Measurements from ENCODE around the gene KCNQ2. TPM values are rescaled to one million over a fixed set of nuclear protein-coding genes. Genes with fewer than 3 reads are reported as not detected.

KCNQ2 gene
- total and polyA plus RNA-seq, 4 donors = not detected

GRCh38 chr20:63403403-63404105 is 68.9 kb downstream of the KCNQ2 start:
- peaks cover 0 to 3% (median 0%) of the 10 kb centered on the region in 4 donors for H3K27me3 ChIP-seq (ENCODE audit: control insufficient read depth in 4 of 4, insufficient read depth in 4 of 4, low read length in 3 of 4)
- H3K4me1 ChIP-seq (ENCODE audit: control insufficient read depth in 4 of 4, insufficient read depth in 4 of 4, low read length in 3 of 4) = no peaks in the 10 kb centered on the region
- TF ChIP-seq, protein P1, sequence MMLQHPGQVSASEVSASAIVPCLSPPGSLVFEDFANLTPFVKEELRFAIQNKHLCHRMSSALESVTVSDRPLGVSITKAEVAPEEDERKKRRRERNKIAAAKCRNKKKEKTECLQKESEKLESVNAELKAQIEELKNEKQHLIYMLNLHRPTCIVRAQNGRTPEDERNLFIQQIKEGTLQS (IDR thresholded peaks at IDR 0.05) = no peak
- TF ChIP-seq GABPA (IDR thresholded peaks at IDR 0.05 in 1 of 2, conservative IDR thresholded peaks at IDR 0.05 in 1 of 2) (no peak), FOXA2 (IDR thresholded peaks at IDR 0.05) (no peak), HNF4A (conservative IDR thresholded peaks at IDR 0.05) (no peak), SP1 (IDR thresholded peaks at IDR 0.05) (no peak), EGR1 (IDR thresholded peaks at IDR 0.05; ENCODE audit: low read depth in 2 of 2) (no peak)
- H3K4me3 ChIP-seq (ENCODE audit: low read depth in 1 of 3, low read length in 3 of 3) = no peak overlapping the region
- H3K9ac ChIP-seq (ENCODE audit: low read depth in 1 of 2, low read length in 2 of 2) = no peak overlapping the region
- 78% methylated on average over 19 of the region's 19 CpGs for WGBS
- no peaks in the 10 kb centered on the region for H3K9me3 ChIP-seq (ENCODE audit: control insufficient read depth in 4 of 4, low read length in 3 of 4)
- DNase-seq (ENCODE audit: low spot score) = no peak
- no peak overlapping the region for H3K27ac ChIP-seq (ENCODE audit: low read depth in 1 of 2, low read length in 2 of 2)
- no peaks in the 10 kb centered on the region for H3K36me3 ChIP-seq (ENCODE audit: control insufficient read depth in 4 of 4, insufficient read depth in 3 of 4, low read depth in 1 of 4, low read length in 3 of 4)

GRCh38 chr20:63402860-63403220 is 69.6 kb downstream of the KCNQ2 start:
- no peak for DNase-seq (ENCODE audit: low spot score)
- H3K9me3 ChIP-seq (ENCODE audit: control insufficient read depth in 4 of 4, low read length in 3 of 4) = no peaks in the 10 kb centered on the region
- peaks cover 0 to 3% (median 0%) of the 10 kb centered on the region in 4 donors for H3K27me3 ChIP-seq (ENCODE audit: control insufficient read depth in 4 of 4, insufficient read depth in 4 of 4, low read length in 3 of 4)
- WGBS = 49% methylated on average over 9 of the region's 9 CpGs
- no peaks in the 10 kb centered on the region for H3K4me1 ChIP-seq (ENCODE audit: control insufficient read depth in 4 of 4, insufficient read depth in 4 of 4, low read length in 3 of 4)
- TF ChIP-seq TAF1 (conservative IDR thresholded peaks at IDR 0.05) (no peak), FOXA2 (IDR thresholded peaks at IDR 0.05) (no peak), HNF4G (IDR thresholded peaks at IDR 0.05) (no peak), SP1 (IDR thresholded peaks at IDR 0.05) (no peak), RAD21 (IDR thresholded peaks at IDR 0.05) (no peak), FOXA1 (IDR thresholded peaks at IDR 0.05) (no peak), GABPA (IDR thresholded peaks at IDR 0.05 in 1 of 2, conservative IDR thresholded peaks at IDR 0.05 in 1 of 2) (no peak)
- TF ChIP-seq, protein P2, sequence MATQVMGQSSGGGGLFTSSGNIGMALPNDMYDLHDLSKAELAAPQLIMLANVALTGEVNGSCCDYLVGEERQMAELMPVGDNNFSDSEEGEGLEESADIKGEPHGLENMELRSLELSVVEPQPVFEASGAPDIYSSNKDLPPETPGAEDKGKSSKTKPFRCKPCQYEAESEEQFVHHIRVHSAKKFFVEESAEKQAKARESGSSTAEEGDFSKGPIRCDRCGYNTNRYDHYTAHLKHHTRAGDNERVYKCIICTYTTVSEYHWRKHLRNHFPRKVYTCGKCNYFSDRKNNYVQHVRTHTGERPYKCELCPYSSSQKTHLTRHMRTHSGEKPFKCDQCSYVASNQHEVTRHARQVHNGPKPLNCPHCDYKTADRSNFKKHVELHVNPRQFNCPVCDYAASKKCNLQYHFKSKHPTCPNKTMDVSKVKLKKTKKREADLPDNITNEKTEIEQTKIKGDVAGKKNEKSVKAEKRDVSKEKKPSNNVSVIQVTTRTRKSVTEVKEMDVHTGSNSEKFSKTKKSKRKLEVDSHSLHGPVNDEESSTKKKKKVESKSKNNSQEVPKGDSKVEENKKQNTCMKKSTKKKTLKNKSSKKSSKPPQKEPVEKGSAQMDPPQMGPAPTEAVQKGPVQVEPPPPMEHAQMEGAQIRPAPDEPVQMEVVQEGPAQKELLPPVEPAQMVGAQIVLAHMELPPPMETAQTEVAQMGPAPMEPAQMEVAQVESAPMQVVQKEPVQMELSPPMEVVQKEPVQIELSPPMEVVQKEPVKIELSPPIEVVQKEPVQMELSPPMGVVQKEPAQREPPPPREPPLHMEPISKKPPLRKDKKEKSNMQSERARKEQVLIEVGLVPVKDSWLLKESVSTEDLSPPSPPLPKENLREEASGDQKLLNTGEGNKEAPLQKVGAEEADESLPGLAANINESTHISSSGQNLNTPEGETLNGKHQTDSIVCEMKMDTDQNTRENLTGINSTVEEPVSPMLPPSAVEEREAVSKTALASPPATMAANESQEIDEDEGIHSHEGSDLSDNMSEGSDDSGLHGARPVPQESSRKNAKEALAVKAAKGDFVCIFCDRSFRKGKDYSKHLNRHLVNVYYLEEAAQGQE (IDR thresholded peaks at IDR 0.05) = no peak
- H3K9ac ChIP-seq (ENCODE audit: low read depth in 1 of 2, low read length in 2 of 2) = no peak overlapping the region
- H3K27ac ChIP-seq (ENCODE audit: low read depth in 1 of 2, low read length in 2 of 2) = no peak overlapping the region
- no peak overlapping the region for H3K4me3 ChIP-seq (ENCODE audit: low read depth in 1 of 3, low read length in 3 of 3)
- no peaks in the 10 kb centered on the region for H3K36me3 ChIP-seq (ENCODE audit: control insufficient read depth in 4 of 4, insufficient read depth in 3 of 4, low read depth in 1 of 4, low read length in 3 of 4)

GRCh38 chr20:63402181-63402859 is 70.1 kb downstream of the KCNQ2 start:
- DNase-seq (ENCODE audit: low spot score) = no peak
- H3K9me3 ChIP-seq (ENCODE audit: control insufficient read depth in 4 of 4, low read length in 3 of 4) = no peaks in the 10 kb centered on the region
- H3K36me3 ChIP-seq (ENCODE audit: control insufficient read depth in 4 of 4, insufficient read depth in 3 of 4, low read depth in 1 of 4, low read length in 3 of 4) = no peaks in the 10 kb centered on the region
- H3K27ac ChIP-seq (ENCODE audit: low read depth in 1 of 2, low read length in 2 of 2) = no peak overlapping the region
- H3K4me3 ChIP-seq (ENCODE audit: low read depth in 1 of 3, low read length in 3 of 3) = no peak overlapping the region
- 54% methylated on average over 24 of the region's 24 CpGs for WGBS
- peaks cover 0 to 3% (median 0%) of the 10 kb centered on the region in 4 donors for H3K27me3 ChIP-seq (ENCODE audit: control insufficient read depth in 4 of 4, insufficient read depth in 4 of 4, low read length in 3 of 4)
- no peaks in the 10 kb centered on the region for H3K4me1 ChIP-seq (ENCODE audit: control insufficient read depth in 4 of 4, insufficient read depth in 4 of 4, low read length in 3 of 4)
- no peak overlapping the region for H3K9ac ChIP-seq (ENCODE audit: low read depth in 1 of 2, low read length in 2 of 2)
- TF ChIP-seq RXRA (IDR thresholded peaks at IDR 0.05) (no peak), MAX (IDR thresholded peaks at IDR 0.05) (no peak), HNF4G (IDR thresholded peaks at IDR 0.05) (no peak), SP1 (IDR thresholded peaks at IDR 0.05) (no peak), CTCF (IDR thresholded peaks at IDR 0.05; ENCODE audit: low read depth, low read length, missing input control) (no peak), NR2F2 (IDR thresholded peaks at IDR 0.05) (no peak), RAD21 (IDR thresholded peaks at IDR 0.05) (no peak), FOXA2 (IDR thresholded peaks at IDR 0.05) (no peak), JUND (IDR thresholded peaks at IDR 0.05) (no peak), FOXA1 (IDR thresholded peaks at IDR 0.05) (no peak), EGR1 (IDR thresholded peaks at IDR 0.05; ENCODE audit: low read depth in 2 of 2) (no peak)
- TF ChIP-seq, protein P3, sequence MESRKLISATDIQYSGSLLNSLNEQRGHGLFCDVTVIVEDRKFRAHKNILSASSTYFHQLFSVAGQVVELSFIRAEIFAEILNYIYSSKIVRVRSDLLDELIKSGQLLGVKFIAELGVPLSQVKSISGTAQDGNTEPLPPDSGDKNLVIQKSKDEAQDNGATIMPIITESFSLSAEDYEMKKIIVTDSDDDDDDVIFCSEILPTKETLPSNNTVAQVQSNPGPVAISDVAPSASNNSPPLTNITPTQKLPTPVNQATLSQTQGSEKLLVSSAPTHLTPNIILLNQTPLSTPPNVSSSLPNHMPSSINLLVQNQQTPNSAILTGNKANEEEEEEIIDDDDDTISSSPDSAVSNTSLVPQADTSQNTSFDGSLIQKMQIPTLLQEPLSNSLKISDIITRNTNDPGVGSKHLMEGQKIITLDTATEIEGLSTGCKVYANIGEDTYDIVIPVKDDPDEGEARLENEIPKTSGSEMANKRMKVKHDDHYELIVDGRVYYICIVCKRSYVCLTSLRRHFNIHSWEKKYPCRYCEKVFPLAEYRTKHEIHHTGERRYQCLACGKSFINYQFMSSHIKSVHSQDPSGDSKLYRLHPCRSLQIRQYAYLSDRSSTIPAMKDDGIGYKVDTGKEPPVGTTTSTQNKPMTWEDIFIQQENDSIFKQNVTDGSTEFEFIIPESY (IDR thresholded peaks at IDR 0.05) = no peak
